ENCODE results near the gene CALML6.

The CALML6 gene

GRCh38 chr1:1925437-1926345 is 10.6 kb downstream of the CALML6 start:
- Histone ChIP-seq H3K36me3 (no peaks in the 10 kb centered on the region), H3K9me3 (no peaks in the 10 kb centered on the region), H3K27me3 (no peaks in the 10 kb centered on the region), H3K4me3 (ENCODE audit: low read depth, low read length) (no peak overlapping the region), H3K4me1 (no peaks in the 10 kb centered on the region)
- no peak for DNase-seq
- TF ChIP-seq CTCF (IDR thresholded peaks at IDR 0.05; ENCODE audit: low read depth, low read length): no peak

GRCh38 chr1:1926346-1926811 is 11.3 kb downstream of the CALML6 start:
- no peak overlapping the region for H3K4me3 ChIP-seq (ENCODE audit: low read depth, low read length)
- no peaks in the 10 kb centered on the region for H3K27me3 ChIP-seq
- H3K4me1 ChIP-seq: no peaks in the 10 kb centered on the region
- no peak for DNase-seq
- no peak for TF ChIP-seq CTCF (IDR thresholded peaks at IDR 0.05; ENCODE audit: low read depth, low read length)
- H3K9me3 ChIP-seq: no peaks in the 10 kb centered on the region
- no peaks in the 10 kb centered on the region for H3K36me3 ChIP-seq

- DNase-seq: no peak
- Histone ChIP-seq H3K9me3 (no peaks in the 10 kb centered on the region), H3K36me3 (no peaks in the 10 kb centered on the region), H3K27me3 (no peaks in the 10 kb centered on the region), H3K4me1 (no peaks in the 10 kb centered on the region), H3K4me3 (ENCODE audit: low read depth, low read length) (no peak overlapping the region)
- no peak for TF ChIP-seq CTCF (IDR thresholded peaks at IDR 0.05; ENCODE audit: low read depth, low read length)
These were observed 12.0 kb downstream of the CALML6 start for GRCh38 chr1:1926886-1927660.

GRCh38 chr1:1927751-1928150 is 12.7 kb downstream of the CALML6 start:
- no peak for TF ChIP-seq CTCF (IDR thresholded peaks at IDR 0.05; ENCODE audit: low read depth, low read length)
- no peaks in the 10 kb centered on the region for H3K27me3 ChIP-seq
- H3K36me3 ChIP-seq: no peaks in the 10 kb centered on the region

GRCh38 chr1:1928231-1929101 is 13.4 kb downstream of the CALML6 start:
- DNase-seq: no peak
- H3K27me3 ChIP-seq: no peaks in the 10 kb centered on the region
- TF ChIP-seq CTCF (IDR thresholded peaks at IDR 0.05; ENCODE audit: low read depth, low read length): no peak
- no peaks in the 10 kb centered on the region for H3K36me3 ChIP-seq
- no peaks in the 10 kb centered on the region for H3K9me3 ChIP-seq
- H3K4me3 ChIP-seq (ENCODE audit: low read depth, low read length): no peak overlapping the region
- no peaks in the 10 kb centered on the region for H3K4me1 ChIP-seq

More at GRCh38 chr1:1927751-1928150, 12.7 kb downstream of the CALML6 start:
- no peaks in the 10 kb centered on the region for H3K9me3 ChIP-seq
- no peak overlapping the region for H3K4me3 ChIP-seq (ENCODE audit: low read depth, low read length)
- H3K4me1 ChIP-seq: no peaks in the 10 kb centered on the region
- no peak for DNase-seq
